Keratinocyte (primary cell): Measurements from ENCODE around the gene CHD1. TPM values are rescaled to one million over a fixed set of nuclear protein-coding genes. Genes with fewer than 3 reads are reported as not detected.

Experiments
- DNase-seq: peaks from one replicate; pipeline ENCODE4 v3.0.0-alpha.2; 2011; ENCODE audit warnings: low read depth, missing footprints, low spot score
- FAIRE-seq: peaks from 2 replicates; lab custom pipeline; 2011; peaks lifted over from hg19 to GRCh38; lab: Jason Lieb, UNC
- H2AFZ ChIP-seq: 2 replicates; pipeline ENCODE4 v1.6.0; 2012; ENCODE audit warnings: low read length, control low read depth, inconsistent platforms; ENCODE audit not compliant: control insufficient read depth
- H3K27ac ChIP-seq: 2 replicates; pipeline ENCODE4 v1.5.1; 2011; ENCODE audit warnings: low read length; ENCODE audit not compliant: control insufficient read depth, insufficient read depth
- H3K27me3 ChIP-seq: 3 replicates; pipeline ENCODE4 v1.6.0; 2011; ENCODE audit warnings: low read length; ENCODE audit not compliant: control insufficient read depth, insufficient read depth; ENCODE audit errors: extremely low read depth
- H3K36me3 ChIP-seq, 2 experiments: 2 replicates in 1 of 2; 3 replicates in 1 of 2; pipeline ENCODE4 v1.5.1; 2011; ENCODE audit warnings: low read length in 2 of 2, mild to moderate bottlenecking in 1 of 2; ENCODE audit not compliant: control insufficient read depth in 2 of 2, insufficient read depth in 2 of 2; ENCODE audit errors: extremely low read depth in 1 of 2
- H3K4me1 ChIP-seq: 3 replicates; pipeline ENCODE4 v1.5.1; 2011; ENCODE audit warnings: low read length; ENCODE audit not compliant: control insufficient read depth, insufficient read depth; ENCODE audit errors: extremely low read depth
- H3K4me2 ChIP-seq: 3 replicates; pipeline ENCODE4 v1.6.0; 2011; ENCODE audit warnings: low read depth, low read length; ENCODE audit not compliant: control insufficient read depth, insufficient read depth; ENCODE audit errors: extremely low read depth
- H3K4me3 ChIP-seq, 3 experiments: fragments of 200-600 bp in 1 of 3; sonication (generic) in 1 of 3; 2 replicates in 2 of 3; 3 replicates in 1 of 3; pipeline ENCODE4 v1.5.1; 2011 to 2016; ENCODE audit warnings: low read length in 3 of 3, mild to moderate bottlenecking in 3 of 3, control low read depth in 2 of 3, inconsistent platforms in 1 of 3, low read depth in 1 of 3, mixed read lengths in 1 of 3, mixed run types in 1 of 3, moderate library complexity in 1 of 3; ENCODE audit not compliant: control insufficient read depth in 2 of 3, insufficient read depth in 2 of 3; ENCODE audit errors: extremely low read depth in 1 of 3
- H3K79me2 ChIP-seq: 2 replicates; pipeline ENCODE4 v1.6.0; 2012; ENCODE audit warnings: low read length; ENCODE audit not compliant: control insufficient read depth, insufficient read depth
- H3K9ac ChIP-seq: 3 replicates; pipeline ENCODE4 v1.6.0; 2011; ENCODE audit warnings: low read length; ENCODE audit not compliant: control insufficient read depth, insufficient read depth; ENCODE audit errors: extremely low read depth
- H3K9me1 ChIP-seq: 3 replicates; pipeline ENCODE4 v1.6.0; 2011; ENCODE audit warnings: low read length; ENCODE audit not compliant: control insufficient read depth, insufficient read depth; ENCODE audit errors: extremely low read depth
- H3K9me3 ChIP-seq: 2 replicates; pipeline ENCODE4 v1.5.1; 2012; ENCODE audit warnings: low read depth, low read length; ENCODE audit not compliant: control insufficient read depth
- H4K20me1 ChIP-seq: 3 replicates; pipeline ENCODE4 v1.6.0; 2011; ENCODE audit warnings: low read length; ENCODE audit not compliant: control insufficient read depth, insufficient read depth; ENCODE audit errors: extremely low read depth
- EZH2 ChIP-seq: IDR thresholded peaks from one replicate; pipeline ENCODE4 v1.6.1; 2012; ENCODE audit warnings: inconsistent platforms, mild to moderate bottlenecking, low read length, moderate library complexity
- dilution Hi-C: fragments of 300-500 bp; cut with MboI; formaldehyde crosslinking; loops from one replicate; pipeline ENCODE4 v1.7.0; 2020; ENCODE audit warnings: low sequenced_read_pairs; ENCODE audit not compliant: extremely low pct_ligation_motif_present
- polyA plus RNA-seq, 5 experiments: library from polyadenylated mRNA; depleted of rRNA in 3 of 5; stranded (reverse) in 3 of 5; stranded (forward) in 1 of 5; unstranded in 1 of 5; fragments of >200 nt; gene quantifications; 1 replicate in 1 of 5; 2 replicates in 3 of 5; 3 replicates in 1 of 5; pipeline versions ENCODE4 v1.2.1 to v1.2.3, GENCODE V29; 2011 to 2012; ENCODE audit warnings: missing spikeins in 2 of 5, low read depth in 1 of 5, low replicate concordance in 1 of 5
- TF ChIP-seq, protein P1 (sequence below), 3 experiments: IDR thresholded peaks in 1 of 3; conservative IDR thresholded peaks in 1 of 3; optimal IDR thresholded peaks in 1 of 3; 2 replicates in 2 of 3; 3 replicates in 1 of 3; pipeline versions ENCODE3 to v1.5.1; 2011; ENCODE audit warnings: low read length in 3 of 3, mild to moderate bottlenecking in 3 of 3, moderate library complexity in 2 of 3, control low read depth in 1 of 3, inconsistent platforms in 1 of 3; ENCODE audit not compliant: insufficient read depth in 2 of 3; ENCODE audit errors: extremely low read depth in 1 of 3

CHD1 gene
- polyA plus RNA-seq, 1 donor (not counting 4 experiments of a cell fraction or from before 2014, with no cell fraction given): 26.5 TPM

DNA sequence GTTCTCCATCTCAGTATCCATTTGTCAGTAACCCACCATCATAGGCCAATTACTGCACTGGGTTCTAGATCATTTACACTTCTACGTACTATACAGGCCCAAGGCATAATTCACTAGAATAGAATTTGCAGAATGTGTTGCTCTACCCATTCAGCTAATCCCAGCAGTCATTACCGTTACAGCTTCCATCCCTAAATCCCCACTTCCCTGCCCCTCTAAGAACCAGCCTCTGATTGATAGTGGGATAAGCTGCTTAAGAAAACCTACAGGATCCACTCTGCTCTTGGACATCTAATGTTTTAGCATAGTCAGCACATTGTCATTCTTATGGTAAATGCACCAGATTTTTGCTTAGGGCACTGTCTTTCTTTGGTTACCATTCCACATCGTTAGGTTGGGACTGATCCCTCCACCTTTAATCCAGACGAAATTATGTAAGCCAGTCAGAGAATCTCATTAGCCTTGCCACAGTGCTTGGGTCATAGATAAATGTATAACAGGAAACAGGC is 39.3 kb upstream of the CHD1 start:
- FAIRE-seq: no peak
- Histone ChIP-seq H3K4me2 (no peak overlapping the region), H4K20me1 (no peaks in the 10 kb centered on the region), H3K36me3 (no peaks in the 10 kb centered on the region), H3K4me3 (no peak overlapping the region), H3K9ac (no peak overlapping the region), H3K4me1 (no peaks in the 10 kb centered on the region), H3K79me2 (no peaks in the 10 kb centered on the region), H3K27me3 (no peaks in the 10 kb centered on the region), H3K9me3 (no peaks in the 10 kb centered on the region), H3K27ac (no peak overlapping the region), H3K9me1 (no peaks in the 10 kb centered on the region), H2AFZ (no peak overlapping the region)
- dilution Hi-C loops: no loop called here
- TF ChIP-seq, protein P1, sequence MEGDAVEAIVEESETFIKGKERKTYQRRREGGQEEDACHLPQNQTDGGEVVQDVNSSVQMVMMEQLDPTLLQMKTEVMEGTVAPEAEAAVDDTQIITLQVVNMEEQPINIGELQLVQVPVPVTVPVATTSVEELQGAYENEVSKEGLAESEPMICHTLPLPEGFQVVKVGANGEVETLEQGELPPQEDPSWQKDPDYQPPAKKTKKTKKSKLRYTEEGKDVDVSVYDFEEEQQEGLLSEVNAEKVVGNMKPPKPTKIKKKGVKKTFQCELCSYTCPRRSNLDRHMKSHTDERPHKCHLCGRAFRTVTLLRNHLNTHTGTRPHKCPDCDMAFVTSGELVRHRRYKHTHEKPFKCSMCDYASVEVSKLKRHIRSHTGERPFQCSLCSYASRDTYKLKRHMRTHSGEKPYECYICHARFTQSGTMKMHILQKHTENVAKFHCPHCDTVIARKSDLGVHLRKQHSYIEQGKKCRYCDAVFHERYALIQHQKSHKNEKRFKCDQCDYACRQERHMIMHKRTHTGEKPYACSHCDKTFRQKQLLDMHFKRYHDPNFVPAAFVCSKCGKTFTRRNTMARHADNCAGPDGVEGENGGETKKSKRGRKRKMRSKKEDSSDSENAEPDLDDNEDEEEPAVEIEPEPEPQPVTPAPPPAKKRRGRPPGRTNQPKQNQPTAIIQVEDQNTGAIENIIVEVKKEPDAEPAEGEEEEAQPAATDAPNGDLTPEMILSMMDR (optimal IDR thresholded peaks at IDR 0.05 in 1 of 3, IDR thresholded peaks at IDR 0.05 in 1 of 3, conservative IDR thresholded peaks at IDR 0.05 in 1 of 3; ENCODE audit: extremely low read depth in 1 of 3, insufficient read depth in 2 of 3, low read length in 3 of 3): no peak
- TF ChIP-seq EZH2: no peak
- DNase-seq: no peak

DNA sequence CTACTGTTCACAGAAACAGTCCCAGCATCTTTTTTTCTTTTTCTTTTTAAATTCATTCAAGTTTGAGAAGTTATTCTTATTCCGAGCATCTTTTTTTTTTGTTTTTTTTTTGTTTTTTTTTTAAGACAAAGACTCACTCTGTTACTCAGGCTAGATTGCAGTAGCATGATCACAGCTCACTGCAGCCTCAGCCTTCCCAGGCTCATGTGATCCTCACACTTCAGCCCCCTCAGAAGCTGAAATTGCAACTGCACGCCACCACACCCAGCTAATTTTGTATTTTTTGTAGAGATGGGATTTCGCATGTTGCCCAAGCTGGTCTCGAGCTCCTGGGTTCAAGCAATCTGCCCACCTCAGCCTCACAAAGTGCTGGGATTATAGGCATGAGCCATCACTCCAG is 36.4 kb upstream of the CHD1 start:
- TF ChIP-seq EZH2: no peak
- TF ChIP-seq, protein P1 (optimal IDR thresholded peaks at IDR 0.05 in 1 of 3, IDR thresholded peaks at IDR 0.05 in 1 of 3, conservative IDR thresholded peaks at IDR 0.05 in 1 of 3; ENCODE audit: extremely low read depth in 1 of 3, insufficient read depth in 2 of 3, low read length in 3 of 3): no peak
- Histone ChIP-seq H3K36me3 (no peaks in the 10 kb centered on the region), H3K9ac (no peak overlapping the region), H3K4me3 (no peak overlapping the region), H3K9me3 (no peaks in the 10 kb centered on the region), H3K27me3 (no peaks in the 10 kb centered on the region), H3K4me1 (no peaks in the 10 kb centered on the region), H3K4me2 (no peak overlapping the region), H3K79me2 (no peaks in the 10 kb centered on the region), H2AFZ (no peak overlapping the region), H3K27ac (no peak overlapping the region), H3K9me1 (no peaks in the 10 kb centered on the region), H4K20me1 (no peaks in the 10 kb centered on the region)
- no peak for DNase-seq
- dilution Hi-C loops: no loop called here
- no peak for FAIRE-seq
